ENCODE results near the gene ACP3.
"Not testable (repeated sequence)": the region's sequence is repeated elsewhere in the genome, so short reads cannot be mapped to it uniquely, and the experiment has no call there.

ACP3 gene

DNA sequence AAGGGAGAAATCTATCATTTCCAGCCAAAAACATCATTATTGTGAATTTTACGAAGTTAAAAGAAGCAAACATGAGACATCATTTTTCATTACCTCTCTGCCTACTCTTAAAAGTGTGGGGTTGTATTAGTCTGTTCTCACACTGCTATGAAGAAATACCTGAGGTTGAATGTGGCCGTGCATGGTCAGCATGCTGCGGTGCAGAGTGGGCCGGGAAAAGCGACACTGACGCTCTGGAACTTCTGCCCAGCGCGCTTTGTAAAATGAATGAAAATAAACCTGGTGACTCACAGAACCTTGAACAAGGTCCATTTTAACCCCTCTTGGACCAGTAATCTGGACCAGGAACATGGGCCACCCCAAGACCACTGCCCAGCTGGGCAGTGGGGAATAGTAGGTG is 69.1 kb downstream of the ACP3 start:
- TF ChIP-seq, protein P1, sequence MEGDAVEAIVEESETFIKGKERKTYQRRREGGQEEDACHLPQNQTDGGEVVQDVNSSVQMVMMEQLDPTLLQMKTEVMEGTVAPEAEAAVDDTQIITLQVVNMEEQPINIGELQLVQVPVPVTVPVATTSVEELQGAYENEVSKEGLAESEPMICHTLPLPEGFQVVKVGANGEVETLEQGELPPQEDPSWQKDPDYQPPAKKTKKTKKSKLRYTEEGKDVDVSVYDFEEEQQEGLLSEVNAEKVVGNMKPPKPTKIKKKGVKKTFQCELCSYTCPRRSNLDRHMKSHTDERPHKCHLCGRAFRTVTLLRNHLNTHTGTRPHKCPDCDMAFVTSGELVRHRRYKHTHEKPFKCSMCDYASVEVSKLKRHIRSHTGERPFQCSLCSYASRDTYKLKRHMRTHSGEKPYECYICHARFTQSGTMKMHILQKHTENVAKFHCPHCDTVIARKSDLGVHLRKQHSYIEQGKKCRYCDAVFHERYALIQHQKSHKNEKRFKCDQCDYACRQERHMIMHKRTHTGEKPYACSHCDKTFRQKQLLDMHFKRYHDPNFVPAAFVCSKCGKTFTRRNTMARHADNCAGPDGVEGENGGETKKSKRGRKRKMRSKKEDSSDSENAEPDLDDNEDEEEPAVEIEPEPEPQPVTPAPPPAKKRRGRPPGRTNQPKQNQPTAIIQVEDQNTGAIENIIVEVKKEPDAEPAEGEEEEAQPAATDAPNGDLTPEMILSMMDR (IDR thresholded peaks at IDR 0.05; ENCODE audit: low read depth, low read length, missing control alignments): no peak
- DNase-seq (ENCODE audit: low read depth): no peak
- no peak overlapping the region for H3K4me3 ChIP-seq (ENCODE audit: low read depth, low read length)

DNA sequence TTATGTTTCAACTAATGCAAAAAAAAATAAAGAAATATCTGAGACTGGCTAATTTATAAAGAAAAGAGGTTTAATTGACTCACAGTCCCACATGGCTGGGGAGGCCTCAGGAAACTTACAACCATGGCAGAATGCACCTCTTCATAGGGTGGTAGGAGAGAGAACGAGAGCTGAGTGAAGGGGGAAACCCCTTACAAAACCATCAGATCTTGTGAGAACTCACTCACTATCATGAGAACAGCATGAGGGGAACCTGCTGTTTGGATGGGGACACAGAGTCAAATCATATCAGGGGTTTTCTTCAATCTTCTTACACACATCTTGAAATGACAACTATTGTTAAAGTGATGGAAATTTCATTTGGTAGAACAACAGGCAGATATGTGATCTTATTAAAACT is 75.5 kb downstream of the ACP3 start:
- not testable (repeated sequence) for DNase-seq (ENCODE audit: low read depth); H3K4me3 ChIP-seq (ENCODE audit: low read depth, low read length)

DNA sequence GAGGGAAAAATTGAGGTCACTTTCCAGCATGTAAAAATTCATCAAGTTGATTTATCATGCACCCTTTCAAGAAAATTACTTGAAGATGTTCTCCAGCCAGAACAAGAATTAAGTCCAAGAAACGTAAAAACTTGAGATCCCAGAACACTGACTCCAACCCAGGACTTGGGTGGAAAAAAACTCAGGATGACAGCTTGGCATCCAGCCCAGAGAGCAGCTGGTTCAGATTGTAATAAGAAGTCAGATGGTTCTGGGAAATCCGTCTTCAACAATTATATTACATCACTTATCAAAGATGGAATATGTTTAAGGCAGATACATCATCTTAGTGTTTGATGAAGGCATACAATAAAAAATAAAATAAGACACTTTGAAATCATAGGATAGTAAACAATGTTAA is 77.1 kb downstream of the ACP3 start:
- no peak for DNase-seq (ENCODE audit: low read depth)
- TF ChIP-seq, protein P1 (IDR thresholded peaks at IDR 0.05; ENCODE audit: low read depth, low read length, missing control alignments): no peak
- no peak overlapping the region for H3K4me3 ChIP-seq (ENCODE audit: low read depth, low read length)

DNA sequence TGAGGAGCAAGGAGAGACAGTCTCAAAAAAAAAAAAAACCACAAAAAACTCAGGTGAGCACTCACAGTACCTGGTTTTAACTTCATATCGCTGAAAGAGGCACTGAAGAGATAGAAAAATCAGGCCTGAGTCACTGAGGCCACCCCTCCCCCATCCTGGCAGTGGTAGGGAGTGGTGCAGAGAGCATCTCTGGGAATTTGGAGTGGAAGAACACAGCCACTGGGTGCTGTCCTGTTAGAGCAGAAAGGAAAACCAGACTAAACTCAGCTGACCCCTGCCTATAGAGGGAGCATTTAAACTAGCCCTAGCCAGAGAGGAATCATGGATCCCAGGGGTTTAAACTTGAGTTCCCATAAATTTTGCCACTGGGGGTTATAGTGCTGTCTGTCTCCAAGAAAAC is 77.9 kb downstream of the ACP3 start:
- DNase-seq (ENCODE audit: low read depth): no peak
- TF ChIP-seq, protein P1 (IDR thresholded peaks at IDR 0.05; ENCODE audit: low read depth, low read length, missing control alignments): no peak
- H3K4me3 ChIP-seq (ENCODE audit: low read depth, low read length): no peak overlapping the region

DNA sequence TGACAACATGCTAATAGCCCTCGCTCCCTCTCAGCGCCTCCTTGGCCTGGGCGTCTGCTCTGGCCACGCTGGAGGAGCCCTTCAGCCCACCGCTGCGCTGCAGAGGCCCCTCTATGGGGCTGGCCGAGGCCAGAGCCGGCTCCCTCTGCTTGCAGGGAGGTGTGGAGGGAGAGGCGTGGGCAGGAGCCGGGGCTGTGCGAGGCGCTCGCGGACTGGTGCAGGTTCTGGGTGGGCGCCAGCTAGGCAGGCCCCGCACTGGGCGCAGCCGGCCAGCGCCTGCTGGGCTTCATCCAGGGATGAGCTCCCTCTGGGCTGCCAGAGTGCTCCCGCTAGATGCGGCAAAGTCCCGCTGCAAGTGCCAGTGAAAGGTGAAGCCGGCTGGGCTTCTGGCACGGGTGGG is 79.0 kb downstream of the ACP3 start:
- no peak for DNase-seq (ENCODE audit: low read depth)
- no peak overlapping the region for H3K4me3 ChIP-seq (ENCODE audit: low read depth, low read length)
- TF ChIP-seq, protein P1 (IDR thresholded peaks at IDR 0.05; ENCODE audit: low read depth, low read length, missing control alignments): no peak

DNA sequence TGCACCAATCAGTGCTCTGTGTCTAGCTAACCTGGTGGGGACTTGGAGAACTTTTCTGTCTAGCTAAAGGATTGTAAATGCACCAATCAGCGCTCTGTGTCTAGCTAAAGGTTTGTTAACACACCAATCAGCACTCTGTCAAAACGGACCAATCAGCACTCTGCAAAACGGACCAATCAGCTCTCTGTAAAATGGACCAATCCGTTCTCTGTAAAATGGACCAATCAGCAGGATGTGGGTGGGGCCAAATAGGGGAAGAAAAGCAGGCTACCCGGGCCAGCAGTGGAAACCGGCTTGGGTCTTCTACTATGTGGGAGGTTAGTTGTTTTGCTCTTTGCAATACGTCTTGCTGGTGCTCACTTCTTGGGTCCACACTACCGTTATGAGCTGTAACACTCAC is 79.6 kb downstream of the ACP3 start:
- not testable (repeated sequence) for DNase-seq (ENCODE audit: low read depth); H3K4me3 ChIP-seq (ENCODE audit: low read depth, low read length)

DNA sequence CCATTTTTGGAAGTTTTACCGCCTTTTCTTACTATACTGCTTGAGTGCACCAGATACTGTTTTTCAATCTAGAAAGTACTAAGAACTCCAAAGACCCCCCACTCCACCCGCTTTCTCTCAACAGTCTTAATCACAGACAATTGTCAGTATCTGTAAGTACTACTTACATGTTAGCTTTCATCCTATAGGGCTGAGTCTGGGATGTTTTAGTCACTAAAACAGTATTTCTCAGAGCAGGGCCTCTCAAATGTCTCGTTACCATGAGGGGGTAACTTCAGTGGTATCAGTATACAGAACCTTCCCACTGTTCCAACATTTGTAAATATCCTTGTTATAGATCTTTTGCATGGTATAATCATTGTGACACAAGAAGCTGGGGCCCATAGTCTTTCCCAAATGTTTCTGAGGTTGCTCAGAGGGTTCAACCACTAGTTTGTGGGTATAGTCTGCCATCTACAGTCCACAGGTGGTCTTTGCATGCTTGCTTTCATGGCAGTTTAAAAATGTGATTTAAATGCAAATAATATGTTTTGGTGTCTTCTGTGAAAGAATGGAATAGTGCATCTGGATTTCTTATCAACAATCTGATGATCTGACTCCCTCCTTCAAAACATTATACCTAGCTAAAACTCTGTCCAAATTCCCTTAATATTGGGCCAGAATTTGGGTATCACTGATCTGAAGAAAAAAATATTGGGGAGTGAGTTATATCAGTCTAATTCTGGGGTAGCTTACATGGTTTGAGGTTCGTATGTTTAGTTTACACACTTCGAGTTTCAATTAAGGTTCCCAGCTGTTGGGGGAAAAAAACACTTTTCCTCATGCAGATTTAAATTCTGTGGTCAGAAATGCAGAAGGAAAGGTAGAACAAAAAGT is 82.1 kb downstream of the ACP3 start:
- DNase-seq (ENCODE audit: low read depth): no peak
- TF ChIP-seq, protein P1 (IDR thresholded peaks at IDR 0.05; ENCODE audit: low read depth, low read length, missing control alignments): peak; percentile 70
- no peak overlapping the region for H3K4me3 ChIP-seq (ENCODE audit: low read depth, low read length)

DNA sequence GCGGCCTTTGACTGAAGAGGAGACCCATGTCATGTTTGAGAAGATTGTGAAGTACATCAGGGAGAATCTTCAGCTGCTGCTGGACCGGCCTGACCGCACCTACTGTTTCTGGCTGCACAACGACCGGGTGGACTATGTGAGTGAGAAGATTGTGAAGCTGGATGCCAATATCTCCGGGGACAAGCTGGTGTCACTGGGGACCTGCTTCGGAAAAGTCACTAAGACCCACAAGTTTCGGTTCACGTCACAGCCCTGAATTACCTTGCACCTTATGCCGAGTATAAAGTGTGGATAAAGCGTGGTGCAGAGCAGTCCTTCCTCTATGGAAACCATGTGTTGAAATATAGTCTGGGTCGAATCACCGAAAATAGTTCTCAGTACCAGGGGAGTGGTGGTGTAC is 84.0 kb downstream of the ACP3 start:
- TF ChIP-seq, protein P1 (IDR thresholded peaks at IDR 0.05; ENCODE audit: low read depth, low read length, missing control alignments): no peak
- no peak for DNase-seq (ENCODE audit: low read depth)
- no peak overlapping the region for H3K4me3 ChIP-seq (ENCODE audit: low read depth, low read length)

All from GM12864 (cell line).